GM12878 (cell line): Measurements from ENCODE around the gene TSPO. TPM values are rescaled to one million over a fixed set of nuclear protein-coding genes. Genes with fewer than 3 reads are reported as not detected.
A peak's percentile ranks its signal among the peaks of the same experiment; 100 is the strongest.

Experiments used
- ATAC-seq: fragments of 200-7000 bp; cut with Tn5 transposase; 3 replicates; pipeline ENCODE4 v1.9.1; 2020; ENCODE audit warnings: mild to moderate bottlenecking, moderate library complexity
- BruUV-seq: library from RNA; stranded (reverse); fragments of 400-500 nt; replicated peaks from 2 replicates; lab custom pipeline; 2021; lab: Mats Ljungman, UMichigan
- CTCF ChIA-PET: fragments of 300-600 bp; sonication (Branson Sonifier 250); formaldehyde crosslinking; extraction: SDS; loops from one replicate; lab custom pipeline; 2021; ENCODE audit warnings: inconsistent platforms; lab: Yijun Ruan, JAX
- POLR2A ChIA-PET: fragments of 350-600 bp; formaldehyde crosslinking; extraction: SDS; loops from one replicate; lab custom pipeline; 2021; ENCODE audit warnings: inconsistent platforms; lab: Charles Lee
- RAD21 ChIA-PET: fragments of 300-600 bp; sonication (Branson Sonifier 250); formaldehyde crosslinking; loops from one replicate; lab custom pipeline; 2023; ENCODE audit warnings: antibody characterized with exemption; ENCODE audit not compliant: unreplicated experiment; lab: Charles Lee
- SMC1A ChIA-PET: fragments of 300-600 bp; sonication (Branson Sonifier 250); formaldehyde crosslinking; loops from one replicate; lab custom pipeline; 2023; ENCODE audit not compliant: unreplicated experiment, uncharacterized antibody; lab: Charles Lee
- DNase-seq: peaks from one replicate; pipeline ENCODE4 v3.0.0-alpha.2; 2011; ENCODE audit warnings: low read depth, low spot score
- FAIRE-seq: peaks from 3 replicates; lab custom pipeline; 2011; peaks lifted over from hg19 to GRCh38; lab: Jason Lieb, UNC
- H2AFZ ChIP-seq: 2 replicates; pipeline ENCODE4 v1.6.0; 2011; ENCODE audit warnings: low read depth, low read length, control low read depth; ENCODE audit not compliant: control insufficient read depth
- H3K27ac ChIP-seq: 2 replicates; pipeline ENCODE4 v1.5.1; 2011; ENCODE audit warnings: control low read depth; ENCODE audit not compliant: control insufficient read depth, insufficient read depth
- H3K27me3 ChIP-seq, 2 experiments: replicated peaks in 1 of 2; 2 replicates each; pipeline versions ENCODE4 v1.6.0 to v1.6.1; 2011; ENCODE audit warnings: low read length in 1 of 2; ENCODE audit not compliant: control insufficient read depth in 2 of 2, insufficient read depth in 2 of 2
- H3K36me3 ChIP-seq, 2 experiments: 2 replicates each; pipeline ENCODE4 v1.5.1; 2011; ENCODE audit warnings: low read length in 1 of 2; ENCODE audit not compliant: control insufficient read depth in 2 of 2, insufficient read depth in 2 of 2
- H3K4me1 ChIP-seq: 2 replicates; pipeline ENCODE4 v1.6.1; 2011; ENCODE audit warnings: mild to moderate bottlenecking, low read length, moderate library complexity, mixed read lengths; ENCODE audit not compliant: control insufficient read depth, insufficient read depth
- H3K4me2 ChIP-seq: 2 replicates; pipeline ENCODE4 v1.6.0; 2011; ENCODE audit warnings: control low read depth; ENCODE audit not compliant: control insufficient read depth, insufficient read depth
- H3K4me3 ChIP-seq: fragments of 200-600 bp; sonication (generic); 2 replicates; pipeline ENCODE4 v1.5.1; 2016
- H3K79me2 ChIP-seq: 2 replicates; pipeline ENCODE4 v1.6.0; 2011; ENCODE audit warnings: low read length; ENCODE audit not compliant: control insufficient read depth, insufficient read depth
- H3K9ac ChIP-seq: 2 replicates; pipeline ENCODE4 v1.8.0; 2011; ENCODE audit warnings: low read length, control low read depth, mixed read lengths; ENCODE audit not compliant: control insufficient read depth, insufficient read depth
- H3K9me3 ChIP-seq: replicated peaks from 3 replicates; pipeline ENCODE4 v1.5.1; 2011; ENCODE audit warnings: mild to moderate bottlenecking, low read length; ENCODE audit not compliant: control insufficient read depth, insufficient read depth
- H4K20me1 ChIP-seq: 2 replicates; pipeline ENCODE4 v1.6.0; 2011; ENCODE audit not compliant: control insufficient read depth, insufficient read depth
- CEBPZ ChIP-seq: fragments of 150-350 bp; IDR thresholded peaks from 2 replicates; pipeline ENCODE4 v1.6.1; 2016; ENCODE audit warnings: low read depth, low read length
- CHD2 ChIP-seq: IDR thresholded peaks from 2 replicates; pipeline ENCODE4 v1.6.1; 2011; ENCODE audit warnings: low read depth, low read length, improper control_type of control experiment, borderline replicate concordance
- IRF3 ChIP-seq: fragments of 450-650 bp; IDR thresholded peaks from 2 replicates; pipeline ENCODE4 v1.6.1; 2014; ENCODE audit warnings: mild to moderate bottlenecking
- KAT2A ChIP-seq: conservative IDR thresholded peaks from 2 replicates; pipeline ENCODE4 v1.6.1; 2011; ENCODE audit warnings: low read depth, low read length; ENCODE audit not compliant: control insufficient read depth
- KLF5 ChIP-seq: fragments of 450-650 bp; IDR thresholded peaks from 2 replicates; pipeline ENCODE4 v1.6.1; 2014; ENCODE audit warnings: mild to moderate bottlenecking; ENCODE audit not compliant: partially characterized antibody
- NR2C1 ChIP-seq: fragments of 450-650 bp; IDR thresholded peaks from 2 replicates; pipeline ENCODE4 v1.6.1; 2017; ENCODE audit warnings: antibody characterized with exemption, mild to moderate bottlenecking, moderate library complexity
- PAX5 ChIP-seq: IDR thresholded peaks from 2 replicates; pipeline ENCODE4 v1.6.1; 2011; ENCODE audit warnings: low read depth, low read length, borderline replicate concordance
- POLR2A ChIP-seq: IDR thresholded peaks from 2 replicates; pipeline ENCODE4 v1.6.1; 2011; ENCODE audit warnings: low read depth, mild to moderate bottlenecking, low read length
- RAD21 ChIP-seq: IDR thresholded peaks from 2 replicates; pipeline ENCODE4 v1.6.1; 2011; ENCODE audit warnings: mild to moderate bottlenecking, low read depth, low read length, moderate library complexity; ENCODE audit not compliant: insufficient read depth
- WGBS: methylation state at CpG from one replicate; pipeline ENCODE4 v1.1.6; 2016; ENCODE audit warnings: low lambda C conversion rate; ENCODE audit not compliant: insufficient replicate concordance, insufficient coverage; ENCODE audit errors: missing lambda C conversion rate; 5-methylcytosine and 5-hydroxymethylcytosine counted together
- in situ Hi-C: fragments of 300-500 bp; cut with MboI; formaldehyde crosslinking; loops from 9 replicates; pipeline ENCODE4 v1.14.3; 2018; ENCODE audit warnings: mixed read lengths
- intact Hi-C: fragments of 100-400 bp; cut with micrococcal nuclease; formaldehyde crosslinking; loops from one replicate; pipeline ENCODE4 v1.14.2; 2022; ENCODE audit not compliant: unreplicated experiment
- polyA plus RNA-seq, 11 experiments: library from polyadenylated mRNA; depleted of rRNA in 4 of 11; unstranded in 6 of 11; stranded (reverse) in 5 of 11; fragments of >200 nt; fragmentation: Nextera tagmentation in 4 of 11; fragmentation: Illumina TruSeq in 1 of 11; extraction: Ambion mirVana in 4 of 11; extraction: Trizol in 1 of 11; gene quantifications; 1 replicate in 1 of 11; 2 replicates in 10 of 11; pipeline versions ENCODE4 v1.2.1 to v1.2.3, GENCODE V29; 2011 to 2016; ENCODE audit warnings: inconsistent platforms in 2 of 11, missing spikeins in 2 of 11, low read depth in 1 of 11
- total RNA-seq, 4 experiments: library from RNA; depleted of rRNA in 3 of 4; stranded (reverse); fragments of >200 nt in 3 of 4; fragmentation: Illumina TruSeq in 1 of 4; extraction: Trizol in 1 of 4; gene quantifications; 2 replicates each; pipeline versions ENCODE4 v1.2.1 to v1.2.3, GENCODE V29; 2013 to 2021
- TF ChIP-seq, protein P1 (sequence below): fragments of 450-650 bp; IDR thresholded peaks from 2 replicates; pipeline ENCODE4 v1.6.1; 2016; ENCODE audit warnings: mild to moderate bottlenecking
- TF ChIP-seq, protein P2 (sequence below): fragments of 450-650 bp; IDR thresholded peaks from 2 replicates; pipeline ENCODE4 v1.6.1; 2017; ENCODE audit warnings: mild to moderate bottlenecking, moderate library complexity

Gene TSPO
- total and polyA plus RNA-seq, 10 of the 15 experiments (the other 5 are each of a cell fraction or from before 2014, with no cell fraction given) = 1.4 to 50.5 (median 18.8) TPM

DNA sequence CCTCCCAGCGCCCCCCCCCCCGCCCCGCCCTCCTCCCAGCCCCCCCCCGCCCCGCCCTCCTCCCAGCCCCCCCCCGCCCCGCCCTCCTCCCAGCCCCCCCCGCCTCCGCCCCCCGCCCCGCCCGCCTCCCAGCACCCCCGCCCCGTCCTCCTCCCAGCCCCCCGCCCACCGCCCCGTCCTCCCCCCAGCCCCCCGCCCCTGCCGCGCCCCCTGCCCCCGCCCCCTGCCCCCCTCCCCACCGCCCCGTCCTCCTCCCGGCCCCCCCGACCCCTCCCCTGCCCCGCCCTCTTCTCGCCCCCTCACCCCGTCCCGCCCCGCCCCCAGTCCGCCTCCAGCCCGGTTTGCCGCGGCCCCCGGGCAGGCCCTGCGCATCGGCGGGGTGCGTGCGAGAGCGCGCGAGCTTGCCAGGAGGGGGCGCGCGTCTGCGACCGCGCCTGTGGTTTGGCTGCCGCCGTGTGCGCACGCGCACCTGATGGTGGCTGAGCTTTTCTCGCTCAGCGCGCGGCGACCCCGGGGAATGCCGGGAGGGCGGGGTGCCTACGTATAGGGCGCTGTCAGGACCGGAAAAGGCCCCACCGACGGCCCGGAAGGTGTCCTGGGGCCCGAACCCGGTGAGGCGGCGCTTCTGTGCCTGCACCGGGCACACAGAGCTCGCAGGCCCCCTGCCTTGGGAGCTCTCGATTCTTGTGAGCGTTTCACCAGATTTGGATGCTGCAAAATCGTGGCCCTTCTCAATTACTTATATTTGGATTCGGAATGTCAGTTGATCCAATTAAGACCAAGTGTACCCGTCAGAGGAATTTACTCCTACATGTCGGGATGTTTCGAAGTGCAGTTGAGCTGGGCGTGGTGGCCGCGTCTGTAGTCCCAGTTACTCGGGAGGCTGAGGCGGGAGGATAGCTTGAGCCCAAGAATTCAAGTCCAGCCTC, 36.1 kb downstream of the TSPO start:
- ATAC-seq (peak; percentile 96), DNase-seq (peak; percentile 88), FAIRE-seq (peak; percentile 96)
- H3K4me2 ChIP-seq = peak overlapping the region; percentile 73
- peaks cover 18% of the 10 kb centered on the region for H3K79me2 ChIP-seq
- ChIA-PET CTCF (interaction anchor here (0.9 to 1.5 kb wide), 6 partner anchors 10 to 159 kb away, joined by 3 to 4 read pairs (median 3); no protein-coding TSS in a partner anchor), SMC1A (interaction anchor here (1.3 kb wide), 1 partner anchor 19 kb away, joined by 3 read pairs; no protein-coding TSS in a partner anchor), POLR2A (interaction anchor here (1.0 to 1.6 kb wide), 2 partner anchors 74 to 172 kb away, joined by 3 read pairs; no protein-coding TSS in a partner anchor), RAD21 (interaction anchor here (0.9 to 1.4 kb wide), 8 partner anchors 35 to 843 kb away, joined by 3 to 5 read pairs (median 3); no protein-coding TSS in a partner anchor)
- no peaks in the 10 kb centered on the region for H3K36me3 ChIP-seq
- in situ Hi-C loops = no loop called here
- H3K27ac ChIP-seq = peak overlapping the region; percentile 85
- H3K4me3 ChIP-seq = peak overlapping the region; percentile 64
- intact Hi-C loops = no loop called here
- H3K9me3 ChIP-seq = peaks cover 5% of the 10 kb centered on the region; the same call in 2 of the 3 replicates
- peak overlapping the region; percentile 82 for H2AFZ ChIP-seq
- 4% methylated on average over 36 of the region's 86 CpGs for WGBS
- no TSS peak for BruUV-seq
- H3K4me1 ChIP-seq = peaks cover 10% of the 10 kb centered on the region
- peak overlapping the region; percentile 66 for H3K9ac ChIP-seq
- H3K27me3 ChIP-seq = no peaks in the 10 kb centered on the region; a peak in 1 of 4 replicates
- no peaks in the 10 kb centered on the region for H4K20me1 ChIP-seq
- TF ChIP-seq KAT2A = no peak
- TF ChIP-seq IRF3 = peak; percentile 56; the same call in 1 of the 2 replicates
- TF ChIP-seq, protein P1, sequence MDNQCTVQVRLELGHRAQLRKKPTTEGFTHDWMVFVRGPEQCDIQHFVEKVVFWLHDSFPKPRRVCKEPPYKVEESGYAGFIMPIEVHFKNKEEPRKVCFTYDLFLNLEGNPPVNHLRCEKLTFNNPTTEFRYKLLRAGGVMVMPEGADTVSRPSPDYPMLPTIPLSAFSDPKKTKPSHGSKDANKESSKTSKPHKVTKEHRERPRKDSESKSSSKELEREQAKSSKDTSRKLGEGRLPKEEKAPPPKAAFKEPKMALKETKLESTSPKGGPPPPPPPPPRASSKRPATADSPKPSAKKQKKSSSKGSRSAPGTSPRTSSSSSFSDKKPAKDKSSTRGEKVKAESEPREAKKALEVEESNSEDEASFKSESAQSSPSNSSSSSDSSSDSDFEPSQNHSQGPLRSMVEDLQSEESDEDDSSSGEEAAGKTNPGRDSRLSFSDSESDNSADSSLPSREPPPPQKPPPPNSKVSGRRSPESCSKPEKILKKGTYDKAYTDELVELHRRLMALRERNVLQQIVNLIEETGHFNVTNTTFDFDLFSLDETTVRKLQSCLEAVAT = peak; percentile 74
- TF ChIP-seq CEBPZ = no peak
- TF ChIP-seq PAX5 = peak; percentile 60; the same call in 1 of the 2 replicates
- TF ChIP-seq KLF5 = peak; percentile 63
- TF ChIP-seq, protein P2, sequence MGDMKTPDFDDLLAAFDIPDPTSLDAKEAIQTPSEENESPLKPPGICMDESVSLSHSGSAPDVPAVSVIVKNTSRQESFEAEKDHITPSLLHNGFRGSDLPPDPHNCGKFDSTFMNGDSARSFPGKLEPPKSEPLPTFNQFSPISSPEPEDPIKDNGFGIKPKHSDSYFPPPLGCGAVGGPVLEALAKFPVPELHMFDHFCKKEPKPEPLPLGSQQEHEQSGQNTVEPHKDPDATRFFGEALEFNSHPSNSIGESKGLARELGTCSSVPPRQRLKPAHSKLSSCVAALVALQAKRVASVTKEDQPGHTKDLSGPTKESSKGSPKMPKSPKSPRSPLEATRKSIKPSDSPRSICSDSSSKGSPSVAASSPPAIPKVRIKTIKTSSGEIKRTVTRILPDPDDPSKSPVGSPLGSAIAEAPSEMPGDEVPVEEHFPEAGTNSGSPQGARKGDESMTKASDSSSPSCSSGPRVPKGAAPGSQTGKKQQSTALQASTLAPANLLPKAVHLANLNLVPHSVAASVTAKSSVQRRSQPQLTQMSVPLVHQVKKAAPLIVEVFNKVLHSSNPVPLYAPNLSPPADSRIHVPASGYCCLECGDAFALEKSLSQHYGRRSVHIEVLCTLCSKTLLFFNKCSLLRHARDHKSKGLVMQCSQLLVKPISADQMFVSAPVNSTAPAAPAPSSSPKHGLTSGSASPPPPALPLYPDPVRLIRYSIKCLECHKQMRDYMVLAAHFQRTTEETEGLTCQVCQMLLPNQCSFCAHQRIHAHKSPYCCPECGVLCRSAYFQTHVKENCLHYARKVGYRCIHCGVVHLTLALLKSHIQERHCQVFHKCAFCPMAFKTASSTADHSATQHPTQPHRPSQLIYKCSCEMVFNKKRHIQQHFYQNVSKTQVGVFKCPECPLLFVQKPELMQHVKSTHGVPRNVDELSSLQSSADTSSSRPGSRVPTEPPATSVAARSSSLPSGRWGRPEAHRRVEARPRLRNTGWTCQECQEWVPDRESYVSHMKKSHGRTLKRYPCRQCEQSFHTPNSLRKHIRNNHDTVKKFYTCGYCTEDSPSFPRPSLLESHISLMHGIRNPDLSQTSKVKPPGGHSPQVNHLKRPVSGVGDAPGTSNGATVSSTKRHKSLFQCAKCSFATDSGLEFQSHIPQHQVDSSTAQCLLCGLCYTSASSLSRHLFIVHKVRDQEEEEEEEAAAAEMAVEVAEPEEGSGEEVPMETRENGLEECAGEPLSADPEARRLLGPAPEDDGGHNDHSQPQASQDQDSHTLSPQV = peak; percentile 74; the same call in 1 of the 2 replicates
- peak; percentile 95 for TF ChIP-seq NR2C1
- TF ChIP-seq CHD2 = peak; percentile 73
- TF ChIP-seq RAD21 = 0 out of 2 replicates have a peak, but pooled peaks have one; percentile 1
- peak; percentile 95 for TF ChIP-seq POLR2A
